ENCODE measurements around the gene NEU2. TPM values are rescaled to one million over a fixed set of nuclear protein-coding genes. Genes with fewer than 3 reads are reported as not detected.
A peak's percentile ranks its signal among the peaks of the same experiment; 100 is the strongest.

NEU2 gene
- total and polyA plus RNA-seq, 5 experiments from 2014 or later = not detected

DNA sequence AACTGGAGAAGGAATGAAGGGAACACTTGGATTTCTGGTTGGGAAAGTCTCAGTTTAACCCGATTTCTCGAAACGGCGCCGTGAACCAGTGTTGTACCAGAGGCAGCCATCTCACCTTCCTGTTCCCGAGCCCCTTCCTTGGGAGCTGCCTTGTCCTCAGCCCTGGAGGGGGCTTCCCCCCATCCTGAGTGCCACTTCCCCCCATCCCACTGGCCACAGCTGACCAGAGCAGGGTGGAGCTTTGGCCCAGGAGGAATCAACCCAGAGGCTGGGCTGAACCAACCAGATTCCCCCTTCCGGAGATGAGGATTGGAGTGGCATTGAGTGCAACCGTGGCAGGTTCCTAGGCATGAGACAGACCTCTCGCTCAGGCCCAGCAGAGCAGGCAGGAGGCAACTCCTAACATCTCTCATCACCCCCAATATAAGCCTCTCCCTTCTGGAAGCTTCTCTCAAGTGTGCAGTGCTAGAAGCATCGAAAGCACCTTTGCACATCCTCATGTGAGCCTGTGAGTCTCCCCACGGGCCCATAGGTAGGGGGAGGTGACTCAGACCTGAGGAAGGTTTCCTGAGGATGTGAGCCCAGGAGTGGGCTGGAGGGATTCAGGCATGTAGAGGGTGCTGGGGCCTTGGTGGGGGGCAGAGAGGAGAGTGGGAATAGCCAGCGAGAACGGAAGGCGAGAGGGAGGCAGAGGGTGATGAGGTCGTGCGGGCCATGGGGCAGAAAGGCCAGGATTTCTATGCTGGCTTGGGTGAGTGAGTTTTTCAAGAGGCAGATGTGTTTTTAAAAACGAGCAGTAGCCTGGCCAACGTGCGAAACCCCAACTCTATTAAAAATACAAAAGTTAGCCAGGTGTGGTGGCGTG is 31.4 kb upstream of the NEU2 start:
- no peak for ATAC-seq
- DNase-seq = no peak
- peaks cover 0 to 6% (median 2%) of the 10 kb centered on the region in 5 donors for H3K27me3 Mint-ChIP-seq
- POLR2A ChIA-PET = no interaction called here
- no peaks in the 10 kb centered on the region for H3K36me3 Mint-ChIP-seq
- peaks cover 0 to 6% (median 0%) of the 10 kb centered on the region in 4 donors for H3K4me1 Mint-ChIP-seq
- H3K27ac Mint-ChIP-seq = peak overlapping the region in 2 of 10 donors; percentile 65 to 66
- H3K4me3 Mint-ChIP-seq = no peak overlapping the region
- H3K9me3 Mint-ChIP-seq = no peaks in the 10 kb centered on the region

DNA sequence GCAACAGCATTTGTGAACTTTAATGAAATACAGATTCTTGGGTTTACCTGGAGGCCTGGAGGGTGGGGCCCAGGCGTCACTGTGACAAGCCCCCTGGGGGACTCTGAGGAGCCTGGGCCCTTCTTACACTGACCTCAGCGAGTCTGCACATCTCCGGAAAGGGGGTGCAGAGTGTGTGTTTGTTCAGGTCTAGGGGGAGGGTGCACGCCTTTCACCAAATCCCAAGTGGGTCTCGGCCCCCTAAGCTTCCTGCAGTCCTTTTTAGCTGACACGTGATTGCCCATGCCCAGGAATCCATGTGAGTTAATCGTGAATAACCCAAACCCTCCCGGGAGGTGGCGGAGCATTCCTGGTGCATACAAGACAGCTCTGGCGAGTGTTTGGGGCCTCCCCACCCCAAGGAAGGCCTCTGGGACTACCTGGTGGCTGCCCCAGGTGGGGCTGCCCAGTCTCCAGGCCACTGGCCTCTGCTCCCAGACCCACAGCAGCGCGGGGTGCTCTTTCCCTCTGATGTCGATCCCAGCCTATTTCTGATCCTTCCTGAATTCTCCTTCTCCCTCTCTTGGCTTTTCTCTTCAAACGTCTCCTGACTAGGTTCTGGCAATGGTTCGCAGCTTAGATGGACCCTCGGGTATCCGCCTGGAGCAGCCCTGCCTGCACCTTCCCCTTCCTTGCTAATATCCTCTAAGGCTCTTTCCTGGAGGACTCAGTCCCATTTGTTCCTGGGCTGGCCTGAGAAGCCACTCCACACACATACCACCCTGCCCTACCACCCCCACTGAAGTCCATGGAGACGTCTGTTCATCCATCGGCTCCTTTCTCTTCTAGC is 29.4 kb upstream of the NEU2 start:
- ATAC-seq (no peak), DNase-seq (no peak)
- H3K27me3 Mint-ChIP-seq = peaks cover 0 to 2% (median 1%) of the 10 kb centered on the region in 5 donors
- no peak overlapping the region for H3K27ac Mint-ChIP-seq
- H3K36me3 Mint-ChIP-seq = peaks cover 0 to 2% (median 0%) of the 10 kb centered on the region in 3 donors
- peaks cover 0 to 6% (median 0%) of the 10 kb centered on the region in 4 donors for H3K4me1 Mint-ChIP-seq
- no peak overlapping the region for H3K4me3 Mint-ChIP-seq
- POLR2A ChIA-PET = no interaction called here
- H3K9me3 Mint-ChIP-seq = no peaks in the 10 kb centered on the region

GRCh38 chr2:233003658-233004555 is 28.6 kb upstream of the NEU2 start:
- DNase-seq (no peak), ATAC-seq (no peak)
- no peaks in the 10 kb centered on the region for H3K9me3 Mint-ChIP-seq
- POLR2A ChIA-PET = no interaction called here
- H3K27ac Mint-ChIP-seq = no peak overlapping the region
- H3K4me3 Mint-ChIP-seq = no peak overlapping the region
- H3K36me3 Mint-ChIP-seq = peaks cover 0 to 2% (median 0%) of the 10 kb centered on the region in 3 donors
- H3K27me3 Mint-ChIP-seq = peaks cover 0 to 2% (median 1%) of the 10 kb centered on the region in 5 donors
- peaks cover 0 to 6% (median 0%) of the 10 kb centered on the region in 4 donors for H3K4me1 Mint-ChIP-seq

DNA sequence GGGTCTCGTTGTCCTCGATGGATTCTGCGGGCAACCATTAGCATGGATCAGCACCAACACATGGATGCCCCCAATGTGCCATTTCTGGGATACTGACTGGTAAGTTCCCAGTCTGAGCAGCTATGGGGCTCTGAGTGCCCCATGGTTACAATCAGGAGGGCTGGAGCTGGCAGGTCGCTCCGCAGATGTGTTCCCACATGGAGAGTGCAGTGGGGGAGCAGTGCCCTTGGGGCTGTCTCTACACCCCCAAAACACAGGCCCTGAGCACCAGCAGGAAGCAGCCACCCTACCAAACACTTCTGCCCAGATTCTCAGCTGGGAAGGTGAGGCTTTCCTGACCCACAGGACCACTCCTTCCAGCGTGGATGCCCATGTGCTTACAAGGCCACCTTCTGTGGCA is 27.4 kb upstream of the NEU2 start:
- no peak for DNase-seq
- Mint-ChIP-seq H3K27ac (no peak overlapping the region), H3K4me3 (no peak overlapping the region), H3K9me3 (no peaks in the 10 kb centered on the region), H3K27me3 (peaks cover 0 to 2% (median 0%) of the 10 kb centered on the region in 5 donors), H3K36me3 (peaks cover 0 to 2% (median 0%) of the 10 kb centered on the region in 3 donors), H3K4me1 (peaks cover 0 to 6% (median 0%) of the 10 kb centered on the region in 4 donors)
- POLR2A ChIA-PET = no interaction called here
- ATAC-seq = no peak

DNA sequence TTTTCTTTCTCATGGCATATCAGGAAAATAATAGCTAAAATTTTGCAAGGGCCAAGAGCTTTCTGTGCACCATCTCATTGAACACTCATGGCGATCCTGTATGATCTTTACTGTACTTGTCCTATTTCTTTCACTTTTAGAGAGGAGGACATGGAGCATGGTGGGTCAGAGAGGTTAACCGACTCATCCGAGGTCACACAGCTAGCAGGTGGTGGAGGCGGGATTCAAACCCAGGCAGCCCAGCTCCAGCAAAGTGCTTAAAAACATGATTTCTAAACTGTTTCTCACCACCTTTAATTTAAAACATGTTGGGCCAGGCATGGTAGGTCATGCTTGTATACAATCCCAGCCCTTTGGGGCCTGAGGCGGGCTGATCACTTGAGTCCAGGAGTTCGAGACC is 25.8 kb upstream of the NEU2 start:
- no peak overlapping the region for H3K27ac Mint-ChIP-seq
- H3K4me3 Mint-ChIP-seq = no peak overlapping the region
- ATAC-seq (no peak), DNase-seq (no peak)
- POLR2A ChIA-PET = no interaction called here
- H3K9me3 Mint-ChIP-seq = no peaks in the 10 kb centered on the region
- peaks cover 0 to 2% (median 0%) of the 10 kb centered on the region in 3 donors for H3K36me3 Mint-ChIP-seq
- peaks cover 0 to 2% (median 0%) of the 10 kb centered on the region in 5 donors for H3K27me3 Mint-ChIP-seq
- H3K4me1 Mint-ChIP-seq = peaks cover 0 to 4% (median 0%) of the 10 kb centered on the region in 4 donors

DNA sequence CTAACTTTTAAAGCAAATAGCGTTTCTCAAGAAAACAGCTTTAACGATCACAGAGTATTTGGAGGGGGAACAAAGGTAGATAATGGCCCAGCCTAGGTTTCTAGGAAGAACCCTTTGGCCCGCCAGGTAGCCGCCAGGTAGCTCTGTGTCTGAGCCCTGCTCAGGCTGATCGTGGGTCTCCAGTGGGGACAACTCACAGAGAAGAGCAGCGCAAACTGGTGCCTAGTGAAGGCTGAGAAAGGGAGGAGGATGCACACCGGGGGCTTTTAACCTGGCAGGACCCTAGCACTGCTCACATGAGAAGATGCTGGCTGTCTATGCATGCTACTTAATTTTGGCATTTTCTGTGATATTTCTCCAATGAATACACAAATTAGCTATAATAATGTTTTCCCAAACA is 25.2 kb upstream of the NEU2 start:
- DNase-seq = no peak
- Mint-ChIP-seq H3K9me3 (no peaks in the 10 kb centered on the region), H3K36me3 (peaks cover 0 to 2% (median 0%) of the 10 kb centered on the region in 3 donors), H3K27ac (no peak overlapping the region), H3K4me3 (no peak overlapping the region), H3K27me3 (peaks cover 0 to 2% (median 0%) of the 10 kb centered on the region in 5 donors), H3K4me1 (peaks cover 0 to 4% (median 2%) of the 10 kb centered on the region in 4 donors)
- POLR2A ChIA-PET = no interaction called here
- ATAC-seq = no peak

GRCh38 chr2:233007739-233008138 is 24.7 kb upstream of the NEU2 start:
- H3K4me1 Mint-ChIP-seq = peaks cover 0 to 6% (median 2%) of the 10 kb centered on the region in 4 donors
- H3K27me3 Mint-ChIP-seq = peaks cover 0 to 2% (median 0%) of the 10 kb centered on the region in 5 donors
- no peak overlapping the region for H3K4me3 Mint-ChIP-seq
- DNase-seq (no peak), ATAC-seq (no peak)
- peaks cover 0 to 2% (median 0%) of the 10 kb centered on the region in 3 donors for H3K36me3 Mint-ChIP-seq
- H3K27ac Mint-ChIP-seq = no peak overlapping the region
- H3K9me3 Mint-ChIP-seq = no peaks in the 10 kb centered on the region
- POLR2A ChIA-PET = no interaction called here

- H3K4me1 Mint-ChIP-seq = peaks cover 0 to 6% (median 0%) of the 10 kb centered on the region in 4 donors
- H3K4me3 Mint-ChIP-seq = no peak overlapping the region
- H3K27me3 Mint-ChIP-seq = peaks cover 0 to 2% (median 0%) of the 10 kb centered on the region in 5 donors
- ATAC-seq = no peak
- H3K27ac Mint-ChIP-seq = peak overlapping the region in 1 of 10 donors; percentile 88
- no peak for DNase-seq
- POLR2A ChIA-PET = interaction anchor here (0.5 kb wide), 1 partner anchor 114 kb away, joined by 3 read pairs; no protein-coding TSS in a partner anchor
- peaks cover 0 to 2% (median 0%) of the 10 kb centered on the region in 3 donors for H3K36me3 Mint-ChIP-seq
- H3K9me3 Mint-ChIP-seq = no peaks in the 10 kb centered on the region
Observed at GRCh38 chr2:233009661-233010060, 22.8 kb upstream of the NEU2 start.

GRCh38 chr2:233010569-233011267 is 21.8 kb upstream of the NEU2 start:
- peaks cover 0 to 2% (median 0%) of the 10 kb centered on the region in 3 donors for H3K36me3 Mint-ChIP-seq
- POLR2A ChIA-PET = no interaction called here

DNA sequence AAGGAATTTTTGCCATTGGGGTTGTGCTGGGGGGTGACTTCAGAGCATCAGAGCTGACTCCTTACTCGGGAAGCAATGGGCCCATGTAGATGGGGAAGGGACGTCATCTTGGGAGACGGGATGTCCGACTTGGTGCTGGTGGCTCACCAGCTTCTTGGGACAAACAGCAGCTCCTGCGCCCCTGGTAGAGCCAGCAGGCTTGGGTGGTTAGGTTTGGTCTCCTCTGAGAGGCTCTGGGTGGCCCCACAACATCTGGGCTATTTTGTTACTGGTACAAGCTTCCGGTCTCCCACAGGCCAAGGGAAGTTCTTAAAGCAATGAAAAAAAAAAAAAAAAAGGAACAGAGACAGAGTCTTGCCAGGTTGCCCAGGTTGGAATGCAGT is 21.2 kb upstream of the NEU2 start:
- POLR2A ChIA-PET = no interaction called here
- H3K9me3 Mint-ChIP-seq = peaks cover 0 to 3% (median 0%) of the 10 kb centered on the region in 9 donors
- no peak overlapping the region for H3K27ac Mint-ChIP-seq
- H3K4me1 Mint-ChIP-seq = peaks cover 0 to 6% (median under 1%) of the 10 kb centered on the region in 4 donors
- DNase-seq (no peak), ATAC-seq (no peak)
- H3K27me3 Mint-ChIP-seq = no peaks in the 10 kb centered on the region
- H3K36me3 Mint-ChIP-seq = peaks cover 0 to 3% (median 0%) of the 10 kb centered on the region in 3 donors
- H3K4me3 Mint-ChIP-seq = no peak overlapping the region

More at GRCh38 chr2:233010569-233011267, 21.8 kb upstream of the NEU2 start:
- no peak overlapping the region for H3K27ac Mint-ChIP-seq
- no peak overlapping the region for H3K4me3 Mint-ChIP-seq
- no peak for ATAC-seq
- DNase-seq = no peak
- peaks cover 0 to 1% (median 0%) of the 10 kb centered on the region in 9 donors for H3K9me3 Mint-ChIP-seq
- H3K27me3 Mint-ChIP-seq = no peaks in the 10 kb centered on the region
- peaks cover 0 to 6% (median 0%) of the 10 kb centered on the region in 4 donors for H3K4me1 Mint-ChIP-seq

DNA sequence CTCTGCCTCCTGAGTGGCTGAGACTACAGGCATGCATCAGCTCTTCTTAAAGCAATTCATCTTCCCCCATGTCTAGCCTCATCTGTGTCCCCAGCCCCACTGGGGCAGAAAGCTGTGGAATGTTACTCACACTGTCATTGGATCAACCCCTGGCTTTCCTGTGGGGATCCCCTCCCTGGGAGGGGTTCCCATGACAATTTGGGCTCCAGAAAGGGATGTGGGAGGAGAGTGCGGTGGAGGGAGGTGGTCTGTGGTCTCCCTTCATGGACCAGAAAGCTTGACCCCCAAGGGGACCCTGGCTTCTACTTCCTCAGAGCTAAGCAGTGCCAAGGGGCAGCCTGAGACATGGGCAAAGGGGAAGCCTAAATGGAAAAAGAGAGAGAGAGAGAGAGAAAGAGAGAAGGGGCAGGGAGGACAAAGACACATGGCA is 20.8 kb upstream of the NEU2 start:
- DNase-seq (no peak), ATAC-seq (no peak)
- peaks cover 0 to 2% (median 0%) of the 10 kb centered on the region in 3 donors for H3K36me3 Mint-ChIP-seq
- peaks cover 0 to 6% (median 1%) of the 10 kb centered on the region in 4 donors for H3K4me1 Mint-ChIP-seq
- POLR2A ChIA-PET = no interaction called here
- no peaks in the 10 kb centered on the region for H3K27me3 Mint-ChIP-seq
- H3K4me3 Mint-ChIP-seq = no peak overlapping the region
- H3K27ac Mint-ChIP-seq = no peak overlapping the region
- peaks cover 0 to 5% (median 0%) of the 10 kb centered on the region in 9 donors for H3K9me3 Mint-ChIP-seq
